H1 (cell line): Measurements from ENCODE around the gene MGLL. TPM values are rescaled to one million over a fixed set of nuclear protein-coding genes. Genes with fewer than 3 reads are reported as not detected.

Experiments
- CTCF ChIA-PET: fragments of 300-600 bp; sonication (Branson Sonifier 250); formaldehyde crosslinking; loops from one replicate; lab custom pipeline; 2021; ENCODE audit not compliant: partially characterized antibody; lab: Charles Lee
- POLR2A ChIA-PET: fragments of 300-600 bp; sonication (Branson Sonifier 250); formaldehyde crosslinking; loops from one replicate; lab custom pipeline; 2021; ENCODE audit warnings: inconsistent platforms; ENCODE audit not compliant: partially characterized antibody; lab: Charles Lee
- DNase-seq, 2 experiments: peaks; one replicate each; pipeline versions ENCODE4 v3.0.0 to v3.0.0-alpha.2; 2010 to 2022; ENCODE audit warnings: low spot score in 2 of 2, low read depth in 1 of 2, mixed read lengths in 1 of 2
- FAIRE-seq: peaks from 2 replicates; lab custom pipeline; 2011; peaks lifted over from hg19 to GRCh38; lab: Jason Lieb, UNC
- H2AFZ ChIP-seq: 2 replicates; pipeline ENCODE4 v1.8.1; 2012; ENCODE audit warnings: low read length, inconsistent platforms
- H2AK5ac ChIP-seq: 2 replicates; pipeline ENCODE4 v1.6.1; 2013; ENCODE audit warnings: low read depth, low read length
- H2BK120ac ChIP-seq: replicated peaks from 2 replicates; pipeline ENCODE3; 2013; ENCODE audit warnings: low read depth, low read length, inconsistent platforms
- H2BK12ac ChIP-seq: 2 replicates; pipeline ENCODE4 v1.6.1; 2013; ENCODE audit warnings: low read depth, low read length
- H2BK15ac ChIP-seq: 2 replicates; pipeline ENCODE4 v1.6.1; 2013; ENCODE audit warnings: low read length
- H2BK20ac ChIP-seq: 2 replicates; pipeline ENCODE4 v1.6.1; 2013; ENCODE audit warnings: low read length
- H2BK5ac ChIP-seq: 2 replicates; pipeline ENCODE4 v1.6.1; 2013; ENCODE audit warnings: low read depth, low read length
- H3K14ac ChIP-seq: 2 replicates; pipeline ENCODE4 v1.6.1; 2013; ENCODE audit warnings: inconsistent platforms; ENCODE audit not compliant: insufficient read length
- H3K18ac ChIP-seq: 2 replicates; pipeline ENCODE4 v1.6.1; 2013; ENCODE audit warnings: low read length; ENCODE audit errors: extremely low read depth
- H3K23ac ChIP-seq: 2 replicates; pipeline ENCODE4 v1.6.1; 2013; ENCODE audit warnings: inconsistent platforms; ENCODE audit not compliant: insufficient read length
- H3K23me2 ChIP-seq: 2 replicates; pipeline ENCODE4 v1.6.1; 2013; ENCODE audit warnings: low read depth, low read length
- H3K27ac ChIP-seq: 2 replicates; pipeline ENCODE4 v1.6.1; 2011; ENCODE audit warnings: low read depth, low read length, inconsistent platforms
- H3K27me3 ChIP-seq, 4 experiments: replicated peaks in 1 of 4; 1 replicate in 1 of 4; 2 replicates in 3 of 4; pipeline versions ENCODE4 v1.6.1 to v1.8.1; 2011 to 2013; ENCODE audit warnings: low read length in 3 of 4, mild to moderate bottlenecking in 3 of 4, inconsistent platforms in 2 of 4, mixed read lengths in 2 of 4, moderate library complexity in 1 of 4; ENCODE audit not compliant: control insufficient read depth in 3 of 4, insufficient read depth in 3 of 4; ENCODE audit errors: extremely low read depth in 1 of 4
- H3K36me3 ChIP-seq, 4 experiments: 2 replicates each; pipeline versions ENCODE4 v1.6.1 to v1.8.1; 2011 to 2013; ENCODE audit warnings: mild to moderate bottlenecking in 4 of 4, low read length in 3 of 4, moderate library complexity in 2 of 4, control low read depth in 1 of 4, inconsistent platforms in 1 of 4; ENCODE audit not compliant: insufficient read depth in 4 of 4, control insufficient read depth in 2 of 4
- H3K4ac ChIP-seq: replicated peaks from 2 replicates; pipeline ENCODE3; 2013; ENCODE audit warnings: low read length, low read depth, mixed read lengths, inconsistent platforms; ENCODE audit not compliant: insufficient read length
- H3K4me1 ChIP-seq, 4 experiments: replicated peaks in 1 of 4; 1 replicate in 1 of 4; 2 replicates in 3 of 4; pipeline versions ENCODE4 v1.6.1 to v1.8.1; 2011 to 2013; ENCODE audit warnings: low read length in 3 of 4, inconsistent platforms in 2 of 4, mixed read lengths in 1 of 4; ENCODE audit not compliant: insufficient read depth in 4 of 4, control insufficient read depth in 3 of 4
- H3K4me2 ChIP-seq, 2 experiments: 2 replicates each; pipeline versions ENCODE4 v1.6.1 to v1.8.1; 2011 to 2013; ENCODE audit warnings: low read depth in 2 of 2, low read length in 2 of 2, control low read depth in 1 of 2, inconsistent platforms in 1 of 2, mild to moderate bottlenecking in 1 of 2; ENCODE audit not compliant: insufficient read depth in 1 of 2
- H3K4me3 ChIP-seq, 4 experiments: fragments of 200-600, 300-600 bp in 1 of 4; sonication (generic), shearing (Covaris generic), sonication (Bioruptor Twin) in 1 of 4; 2 replicates each; pipeline versions ENCODE4 v1.5.1 to v1.8.1; 2011 to 2016; ENCODE audit warnings: low read length in 4 of 4, low read depth in 3 of 4, control low read depth in 2 of 4, inconsistent platforms in 2 of 4, mild to moderate bottlenecking in 2 of 4, mixed read lengths in 1 of 4, moderate library complexity in 1 of 4; ENCODE audit not compliant: insufficient read depth in 2 of 4; ENCODE audit errors: extremely low read depth in 1 of 4
- H3K56ac ChIP-seq: replicated peaks from 2 replicates; pipeline ENCODE3; 2013; ENCODE audit warnings: low read depth, mild to moderate bottlenecking, mixed read lengths, low read length, inconsistent platforms; ENCODE audit not compliant: insufficient read length
- H3K79me1 ChIP-seq: 2 replicates; pipeline ENCODE4 v1.6.1; 2013; ENCODE audit warnings: low read depth, low read length, control low read depth
- H3K79me2 ChIP-seq, 2 experiments: 2 replicates each; pipeline versions ENCODE4 v1.6.1 to v1.8.1; 2012 to 2013; ENCODE audit warnings: low read length in 2 of 2, mild to moderate bottlenecking in 2 of 2, inconsistent platforms in 1 of 2; ENCODE audit not compliant: insufficient read depth in 2 of 2, control insufficient read depth in 1 of 2
- H3K9ac ChIP-seq, 4 experiments: replicated peaks in 1 of 4; 1 replicate in 1 of 4; 2 replicates in 3 of 4; pipeline versions ENCODE4 v1.6.1 to v1.8.1; 2011 to 2013; ENCODE audit warnings: low read depth in 3 of 4, low read length in 3 of 4, control low read depth in 2 of 4, mild to moderate bottlenecking in 2 of 4, moderate library complexity in 2 of 4, inconsistent platforms in 1 of 4; ENCODE audit errors: extremely low read depth in 1 of 4
- H3K9me3 ChIP-seq, 2 experiments: 2 replicates each; pipeline versions ENCODE4 v1.6.1 to v1.8.1; 2012 to 2013; ENCODE audit warnings: mild to moderate bottlenecking in 2 of 2, moderate library complexity in 2 of 2, control low read depth in 1 of 2, inconsistent platforms in 1 of 2, low read depth in 1 of 2, low read length in 1 of 2, mixed read lengths in 1 of 2; ENCODE audit not compliant: insufficient read depth in 2 of 2
- H4K20me1 ChIP-seq, 2 experiments: replicated peaks in 1 of 2; 2 replicates each; pipeline versions ENCODE3 to v1.8.1; 2011 to 2013; ENCODE audit warnings: inconsistent platforms in 2 of 2, low read length in 2 of 2, mild to moderate bottlenecking in 1 of 2; ENCODE audit not compliant: insufficient read depth in 2 of 2, control insufficient read depth in 1 of 2
- H4K5ac ChIP-seq: 2 replicates; pipeline ENCODE4 v1.6.1; 2013; ENCODE audit warnings: low read length, low read depth, mixed read lengths, inconsistent platforms; ENCODE audit not compliant: insufficient read length
- H4K8ac ChIP-seq: 2 replicates; pipeline ENCODE4 v1.8.0; 2013; ENCODE audit warnings: mild to moderate bottlenecking, moderate library complexity, low read length, inconsistent platforms; ENCODE audit not compliant: insufficient read depth; ENCODE audit errors: extremely low read depth
- H4K91ac ChIP-seq: replicated peaks from 2 replicates; pipeline ENCODE3; 2013; ENCODE audit warnings: low read length, mixed read lengths, inconsistent platforms; ENCODE audit not compliant: insufficient read length
- ASH2L ChIP-seq: fragments of 200-600, 300-600 bp; sonication (generic); IDR thresholded peaks from one replicate; pipeline ENCODE4 v1.7.1; 2017; ENCODE audit warnings: low read length
- BCL11A ChIP-seq, 2 experiments: IDR thresholded peaks; one replicate each; pipeline ENCODE4 v1.6.1; 2011; ENCODE audit warnings: low read depth in 2 of 2, low read length in 2 of 2, mild to moderate bottlenecking in 2 of 2
- CBX5 ChIP-seq: fragments of 300-800, 300-1000 bp; sonication (generic); IDR thresholded peaks from 2 replicates; pipeline ENCODE4 v1.7.1; 2016; ENCODE audit warnings: antibody characterized with exemption, low read length, low read depth
- CREB1 ChIP-seq: IDR thresholded peaks from 2 replicates; pipeline ENCODE4 v1.6.1; 2012; ENCODE audit warnings: inconsistent platforms
- CTBP2 ChIP-seq: IDR thresholded peaks from 2 replicates; pipeline ENCODE4 v1.7.0; 2011; ENCODE audit warnings: borderline replicate concordance, mild to moderate bottlenecking, moderate library complexity, mixed read lengths, low read length; ENCODE audit not compliant: insufficient read depth, insufficient read length
- EGR1 ChIP-seq: IDR thresholded peaks from 2 replicates; pipeline ENCODE4 v1.6.1; 2011; ENCODE audit warnings: low read depth, low read length, borderline replicate concordance
- FOSL1 ChIP-seq: IDR thresholded peaks from 2 replicates; pipeline ENCODE4 v1.6.1; 2011; ENCODE audit warnings: mild to moderate bottlenecking, low read depth, low read length, moderate library complexity; ENCODE audit not compliant: insufficient read depth
- HDAC2 ChIP-seq, 2 experiments: fragments of 300-600 bp in 1 of 2; sonication (generic) in 1 of 2; IDR thresholded peaks; 2 replicates each; pipeline ENCODE4 v1.6.1; 2011 to 2012; ENCODE audit warnings: low read depth in 2 of 2, low read length in 2 of 2, mild to moderate bottlenecking in 2 of 2, moderate library complexity in 2 of 2, borderline replicate concordance in 1 of 2, inconsistent platforms in 1 of 2
- JUND ChIP-seq: IDR thresholded peaks from 2 replicates; pipeline ENCODE4 v1.6.1; 2011; ENCODE audit warnings: mild to moderate bottlenecking, improper control_type of control experiment, low read length
- NRF1 ChIP-seq: IDR thresholded peaks from 2 replicates; pipeline ENCODE4 v1.6.1; 2011; ENCODE audit warnings: mild to moderate bottlenecking, low read depth, low read length, improper control_type of control experiment
- SAP30 ChIP-seq: fragments of 300-600 bp; sonication (generic); IDR thresholded peaks from 2 replicates; pipeline ENCODE4 v1.7.1; 2012; ENCODE audit warnings: low read length, moderate library complexity, mild to moderate bottlenecking, inconsistent platforms; ENCODE audit not compliant: insufficient read depth, insufficient replicate concordance
- TAF7 ChIP-seq: optimal IDR thresholded peaks from 2 replicates; pipeline ENCODE3; 2011; ENCODE audit warnings: low read depth, mild to moderate bottlenecking, inconsistent platforms, low read length, moderate library complexity, borderline replicate concordance
- TEAD4 ChIP-seq: IDR thresholded peaks from 2 replicates; pipeline ENCODE4 v1.6.1; 2012; ENCODE audit warnings: low read depth, low read length, inconsistent platforms, mixed read lengths
- YY1 ChIP-seq: IDR thresholded peaks from 2 replicates; pipeline ENCODE4 v1.6.1; 2011; ENCODE audit warnings: low read depth, mild to moderate bottlenecking, low read length
- WGBS, 2 experiments: shearing (Covaris generic) in 1 of 2; methylation state at CpG; one replicate each; pipeline versions ENCODE4 v1.1.6 to v1.1.7; 2013 to 2015; ENCODE audit warnings: low lambda C conversion rate in 2 of 2, mixed read lengths in 2 of 2, inconsistent platforms in 1 of 2, low coverage in 1 of 2, missing lambda C conversion rate in 1 of 2; ENCODE audit not compliant: insufficient replicate concordance in 2 of 2, insufficient coverage in 1 of 2, insufficient read length in 1 of 2; ENCODE audit errors: extremely low coverage in 1 of 2, missing lambda C conversion rate in 1 of 2; 5-methylcytosine and 5-hydroxymethylcytosine counted together
- polyA plus RNA-seq, 7 experiments: library from polyadenylated mRNA; depleted of rRNA in 3 of 7; stranded (reverse) in 5 of 7; unstranded in 2 of 7; fragments of >200 nt in 5 of 7; fragments of 200-250 nt in 2 of 7; gene quantifications; 1 replicate in 5 of 7; 2 replicates in 1 of 7; 4 replicates in 1 of 7; pipeline versions ENCODE4 v1.2.1 to v1.2.3, GENCODE V29; 2011 to 2013; ENCODE audit warnings: missing spikeins in 2 of 7, mixed read lengths in 2 of 7
- total RNA-seq: library from RNA; stranded (reverse); fragmentation: NEBNext Ultra II Directional; extraction: Animal tissue kit (Norgen Biotek cat#: 25700); gene quantifications from 2 replicates; pipeline ENCODE4 v1.2.1, GENCODE V29; 2021

The MGLL gene
- total and polyA plus RNA-seq, 2 of the 8 experiments (the other 6 are each of a cell fraction or from before 2014, with no cell fraction given), result 0.05 to 0.34 TPM

DNA sequence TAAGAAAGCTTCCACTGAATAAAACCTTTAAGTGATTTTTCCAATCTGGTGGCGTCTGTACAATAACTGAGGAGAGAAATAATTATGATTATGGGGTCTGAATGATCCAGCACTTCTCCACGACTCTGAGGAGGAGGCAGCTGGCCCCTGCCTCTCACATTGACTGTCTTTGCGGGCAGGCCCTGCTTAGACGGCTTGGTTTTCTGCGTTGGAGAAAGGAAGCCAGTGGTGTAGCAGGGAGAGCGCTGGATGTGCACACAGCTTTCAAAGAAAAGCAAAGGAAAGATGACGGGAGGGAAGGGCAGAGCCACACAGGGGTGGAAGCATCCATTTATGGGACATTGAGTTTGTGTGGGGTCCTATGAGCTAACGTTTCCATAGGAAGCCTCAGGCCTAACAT lies 62.5 kb downstream of the MGLL start:
- no peaks in the 10 kb centered on the region for H3K4me1 ChIP-seq
- H3K4me3 ChIP-seq, result no peak overlapping the region
- WGBS, 2 experiments, result 88% methylated on average over 8 of the region's 8 CpGs; no CpG with 5 or more reads in 1 of the 2 experiments
- H3K14ac ChIP-seq, result no peak overlapping the region
- no peak overlapping the region for H2BK15ac ChIP-seq
- H3K79me2 ChIP-seq, result no peaks in the 10 kb centered on the region
- FAIRE-seq (no peak), DNase-seq (no peak)
- H3K4ac ChIP-seq, result no peak overlapping the region
- H3K23me2 ChIP-seq, result no peaks in the 10 kb centered on the region
- H4K91ac ChIP-seq, result no peak overlapping the region
- ChIA-PET POLR2A (no interaction called here), CTCF (interaction anchor here (0.6 to 3.5 kb wide), 11 partner anchors 8 to 230 kb away, joined by 3 to 35 read pairs (median 5); partner anchors contain the start of gene MGLL)
- no peak overlapping the region for H4K8ac ChIP-seq
- H3K56ac ChIP-seq, result no peak overlapping the region
- no peak overlapping the region for H2AK5ac ChIP-seq
- H3K9me3 ChIP-seq, result no peaks in the 10 kb centered on the region
- H2BK120ac ChIP-seq, result no peak overlapping the region
- no peak overlapping the region for H2BK12ac ChIP-seq
- no peaks in the 10 kb centered on the region for H4K20me1 ChIP-seq
- H4K5ac ChIP-seq, result no peak overlapping the region
- H3K27ac ChIP-seq, result no peak overlapping the region
- no peak overlapping the region for H3K23ac ChIP-seq
- H2AFZ ChIP-seq, result no peak overlapping the region
- H3K27me3 ChIP-seq, result 0 out of 7 replicates have a peak, but pooled peaks cover 0 to 2% (median 0%) of the 10 kb centered on the region in 4 experiments
- no peak overlapping the region for H3K4me2 ChIP-seq
- H2BK5ac ChIP-seq, result no peak overlapping the region
- no peak overlapping the region for H3K9ac ChIP-seq
- H3K18ac ChIP-seq, result no peak overlapping the region
- no peak overlapping the region for H2BK20ac ChIP-seq
- no peaks in the 10 kb centered on the region for H3K79me1 ChIP-seq
- no peaks in the 10 kb centered on the region for H3K36me3 ChIP-seq
- TF ChIP-seq YY1 (no peak), FOSL1 (no peak), SAP30 (no peak), CREB1 (no peak), EGR1 (no peak), CBX5 (no peak), ASH2L (no peak), NRF1 (no peak), CTBP2 (no peak), TEAD4 (no peak), JUND (no peak), BCL11A (IDR thresholded peaks at IDR 0.05; ENCODE audit: low read depth in 2 of 2, low read length in 2 of 2) (no peak), HDAC2 (IDR thresholded peaks at IDR 0.05; ENCODE audit: borderline replicate concordance in 1 of 2, low read depth in 2 of 2, low read length in 2 of 2) (no peak), TAF7 (no peak)
